ENCODE data around the gene TEPSIN. TPM values are rescaled to one million over a fixed set of nuclear protein-coding genes. Genes with fewer than 3 reads are reported as not detected.

Gene TEPSIN
- total RNA-seq, 1 donor from 2014 or later, result 15.9 TPM

DNA sequence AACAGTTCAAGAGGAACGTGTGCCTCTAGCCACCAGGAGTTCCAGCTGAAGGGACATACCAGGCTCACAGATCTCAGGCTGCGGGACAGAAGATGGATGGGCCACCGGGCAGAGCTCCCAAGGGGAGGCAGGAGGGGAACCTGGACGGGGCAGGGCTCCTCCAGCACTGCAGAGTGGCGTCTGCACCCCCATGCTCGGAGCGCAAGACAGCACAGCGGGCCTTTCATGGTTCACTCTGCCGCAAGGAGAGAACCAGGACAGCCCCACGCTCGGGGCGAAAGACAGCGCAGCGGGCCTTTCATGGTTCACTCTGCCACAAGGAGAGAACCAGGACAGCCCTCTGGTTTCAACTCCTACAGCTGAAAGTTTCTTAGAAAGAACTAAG is 35.6 kb upstream of the TEPSIN start:
- Histone ChIP-seq H3K27ac (replicated peaks) (no peak overlapping the region), H3K9me3 (replicated peaks) (no peaks in the 10 kb centered on the region), H3K27me3 (ENCODE audit: low read depth) (no peaks in the 10 kb centered on the region), H3K4me3 (no peak overlapping the region), H3K36me3 (peaks cover 73% of the 10 kb centered on the region), H3K4me1 (peaks cover 24% of the 10 kb centered on the region)
- intact Hi-C loops (cut with micrococcal nuclease), result no loop called here
- TF ChIP-seq, protein P1, sequence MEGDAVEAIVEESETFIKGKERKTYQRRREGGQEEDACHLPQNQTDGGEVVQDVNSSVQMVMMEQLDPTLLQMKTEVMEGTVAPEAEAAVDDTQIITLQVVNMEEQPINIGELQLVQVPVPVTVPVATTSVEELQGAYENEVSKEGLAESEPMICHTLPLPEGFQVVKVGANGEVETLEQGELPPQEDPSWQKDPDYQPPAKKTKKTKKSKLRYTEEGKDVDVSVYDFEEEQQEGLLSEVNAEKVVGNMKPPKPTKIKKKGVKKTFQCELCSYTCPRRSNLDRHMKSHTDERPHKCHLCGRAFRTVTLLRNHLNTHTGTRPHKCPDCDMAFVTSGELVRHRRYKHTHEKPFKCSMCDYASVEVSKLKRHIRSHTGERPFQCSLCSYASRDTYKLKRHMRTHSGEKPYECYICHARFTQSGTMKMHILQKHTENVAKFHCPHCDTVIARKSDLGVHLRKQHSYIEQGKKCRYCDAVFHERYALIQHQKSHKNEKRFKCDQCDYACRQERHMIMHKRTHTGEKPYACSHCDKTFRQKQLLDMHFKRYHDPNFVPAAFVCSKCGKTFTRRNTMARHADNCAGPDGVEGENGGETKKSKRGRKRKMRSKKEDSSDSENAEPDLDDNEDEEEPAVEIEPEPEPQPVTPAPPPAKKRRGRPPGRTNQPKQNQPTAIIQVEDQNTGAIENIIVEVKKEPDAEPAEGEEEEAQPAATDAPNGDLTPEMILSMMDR (IDR thresholded peaks at IDR 0.05; ENCODE audit: borderline replicate concordance), result no peak
- DNase-seq, result no peak

GRCh38 chr17:81273698-81274470 is 35.0 kb upstream of the TEPSIN start:
- TF ChIP-seq, protein P1 (IDR thresholded peaks at IDR 0.05; ENCODE audit: borderline replicate concordance), result no peak
- H3K9me3 ChIP-seq (replicated peaks), result no peaks in the 10 kb centered on the region
- DNase-seq, result no peak
- peaks cover 23% of the 10 kb centered on the region for H3K4me1 ChIP-seq
- H3K4me3 ChIP-seq, result no peak overlapping the region
- no peak overlapping the region for H3K27ac ChIP-seq (replicated peaks)
- H3K27me3 ChIP-seq (ENCODE audit: low read depth), result no peaks in the 10 kb centered on the region
- peaks cover 72% of the 10 kb centered on the region for H3K36me3 ChIP-seq
- intact Hi-C loops (cut with micrococcal nuclease), result no loop called here

- DNase-seq, result no peak
- Histone ChIP-seq H3K27ac (replicated peaks) (no peak overlapping the region), H3K36me3 (peaks cover 77% of the 10 kb centered on the region), H3K4me3 (no peak overlapping the region), H3K27me3 (ENCODE audit: low read depth) (no peaks in the 10 kb centered on the region), H3K4me1 (peaks cover 10% of the 10 kb centered on the region), H3K9me3 (replicated peaks) (no peaks in the 10 kb centered on the region)
- TF ChIP-seq, protein P1 (IDR thresholded peaks at IDR 0.05; ENCODE audit: borderline replicate concordance), result no peak
- intact Hi-C loops (cut with micrococcal nuclease), result no loop called here
Measured at GRCh38 chr17:81272616-81273015, 33.8 kb upstream of the TEPSIN start.

DNA sequence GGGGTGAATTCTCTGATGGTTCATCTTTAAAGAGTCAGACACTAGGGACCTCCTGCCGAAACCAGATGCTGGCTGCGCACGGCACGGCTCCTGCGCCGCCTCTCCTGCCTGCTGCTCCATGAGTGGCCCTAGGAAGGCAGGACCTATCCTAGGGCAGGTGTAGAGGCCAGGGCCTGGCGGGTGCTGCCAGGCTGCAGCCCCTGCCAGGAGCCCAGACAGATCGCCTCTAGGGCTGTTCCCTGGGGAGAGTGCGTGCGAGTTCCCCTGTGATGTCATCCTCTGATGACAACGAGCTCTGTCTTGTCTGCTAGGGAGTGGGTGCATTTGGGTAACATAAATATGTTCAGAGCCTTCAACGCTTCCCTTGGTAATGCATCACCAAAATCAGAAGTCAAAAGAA is 32.4 kb upstream of the TEPSIN start:
- H3K27ac ChIP-seq (replicated peaks), result no peak overlapping the region
- TF ChIP-seq, protein P1 (IDR thresholded peaks at IDR 0.05; ENCODE audit: borderline replicate concordance), result no peak
- no peaks in the 10 kb centered on the region for H3K9me3 ChIP-seq (replicated peaks)
- H3K36me3 ChIP-seq, result peaks cover 68% of the 10 kb centered on the region
- DNase-seq, result no peak
- no peaks in the 10 kb centered on the region for H3K4me1 ChIP-seq
- intact Hi-C loops (cut with micrococcal nuclease), result no loop called here
- no peak overlapping the region for H3K4me3 ChIP-seq
- H3K27me3 ChIP-seq (ENCODE audit: low read depth), result no peaks in the 10 kb centered on the region

GRCh38 chr17:81270279-81270678 is 31.4 kb upstream of the TEPSIN start:
- H3K4me1 ChIP-seq, result no peaks in the 10 kb centered on the region

More at GRCh38 chr17:81270279-81270678, 31.4 kb upstream of the TEPSIN start:
- H3K27me3 ChIP-seq (ENCODE audit: low read depth), result no peaks in the 10 kb centered on the region
- no peak for DNase-seq
- TF ChIP-seq, protein P1 (IDR thresholded peaks at IDR 0.05; ENCODE audit: borderline replicate concordance), result no peak
- H3K27ac ChIP-seq (replicated peaks), result no peak overlapping the region
- intact Hi-C loops (cut with micrococcal nuclease), result no loop called here
- no peak overlapping the region for H3K4me3 ChIP-seq
- H3K9me3 ChIP-seq (replicated peaks), result no peaks in the 10 kb centered on the region
- peaks cover 70% of the 10 kb centered on the region for H3K36me3 ChIP-seq
